Right atrium auricular region (tissue), 2 donors: ENCODE results near the gene TMEM132A. TPM values are rescaled to one million over a fixed set of nuclear protein-coding genes. Genes with fewer than 3 reads are reported as not detected.

Experiments used
- DNase-seq: peaks from one replicate; pipeline ENCODE4 v3.0.0-alpha.2; 2019; ENCODE audit warnings: low spot score
- H3K27ac ChIP-seq, 2 donors: fragments of 200-600 bp; sonication (generic); 1 replicate in 1 of 2; 2 replicates in 1 of 2; pipeline ENCODE4 v1.5.1; 2016 to 2019
- H3K27me3 ChIP-seq, 2 donors: fragments of 200-600 bp; sonication (generic); one replicate each; pipeline versions ENCODE4 v1.5.1 to v1.6.0; 2017 to 2019
- H3K36me3 ChIP-seq: fragments of 200-600 bp; sonication (generic); one replicate; pipeline ENCODE4 v1.5.1; 2016
- H3K4me1 ChIP-seq, 2 donors: fragments of 200-600 bp; sonication (generic); one replicate each; pipeline versions ENCODE4 v1.5.1 to v1.6.0; 2017 to 2019
- H3K4me3 ChIP-seq, 2 donors: fragments of 200-600 bp; sonication (generic); 1 replicate in 1 of 2; 2 replicates in 1 of 2; pipeline ENCODE4 v1.5.1; 2017 to 2019; ENCODE audit warnings: mild to moderate bottlenecking in 1 of 2, moderate library complexity in 1 of 2
- H3K9me3 ChIP-seq, 2 donors: fragments of 200-600 bp; sonication (generic); one replicate each; pipeline ENCODE4 v1.5.1; 2019
- total RNA-seq, 2 donors: library from RNA; depleted of rRNA; stranded (reverse); fragments of >200 nt; gene quantifications; one replicate each; pipeline ENCODE4 v1.1.0, GENCODE V29; 2016
- TF ChIP-seq, protein P1 (sequence below), 2 donors: fragments of 200-600 bp; sonication (generic); IDR thresholded peaks; one replicate each; pipeline ENCODE4 v1.5.1; 2019; ENCODE audit warnings: antibody characterized with exemption in 2 of 2

The TMEM132A gene
- total RNA-seq, 2 donors from 2014 or later = 7.5 to 8.4 TPM

- H3K36me3 ChIP-seq = peaks cover 30% of the 10 kb centered on the region
- no peaks in the 10 kb centered on the region for H3K9me3 ChIP-seq
- H3K27ac ChIP-seq = peak overlapping the region in 1 of 2 donors; percentile 66
- TF ChIP-seq, protein P1, sequence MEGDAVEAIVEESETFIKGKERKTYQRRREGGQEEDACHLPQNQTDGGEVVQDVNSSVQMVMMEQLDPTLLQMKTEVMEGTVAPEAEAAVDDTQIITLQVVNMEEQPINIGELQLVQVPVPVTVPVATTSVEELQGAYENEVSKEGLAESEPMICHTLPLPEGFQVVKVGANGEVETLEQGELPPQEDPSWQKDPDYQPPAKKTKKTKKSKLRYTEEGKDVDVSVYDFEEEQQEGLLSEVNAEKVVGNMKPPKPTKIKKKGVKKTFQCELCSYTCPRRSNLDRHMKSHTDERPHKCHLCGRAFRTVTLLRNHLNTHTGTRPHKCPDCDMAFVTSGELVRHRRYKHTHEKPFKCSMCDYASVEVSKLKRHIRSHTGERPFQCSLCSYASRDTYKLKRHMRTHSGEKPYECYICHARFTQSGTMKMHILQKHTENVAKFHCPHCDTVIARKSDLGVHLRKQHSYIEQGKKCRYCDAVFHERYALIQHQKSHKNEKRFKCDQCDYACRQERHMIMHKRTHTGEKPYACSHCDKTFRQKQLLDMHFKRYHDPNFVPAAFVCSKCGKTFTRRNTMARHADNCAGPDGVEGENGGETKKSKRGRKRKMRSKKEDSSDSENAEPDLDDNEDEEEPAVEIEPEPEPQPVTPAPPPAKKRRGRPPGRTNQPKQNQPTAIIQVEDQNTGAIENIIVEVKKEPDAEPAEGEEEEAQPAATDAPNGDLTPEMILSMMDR (IDR thresholded peaks at IDR 0.05) = no peak
- no peak for DNase-seq
- H3K27me3 ChIP-seq = peaks cover 0 to 5% of the 10 kb centered on the region in 2 donors
- H3K4me1 ChIP-seq = peaks cover 0 to 24% of the 10 kb centered on the region in 2 donors
- peak overlapping the region; percentile 54 to 78 for H3K4me3 ChIP-seq
Observed at GRCh38 chr11:60924906-60925853, 920 bp downstream of the TMEM132A start.

GRCh38 chr11:60925868-60926267 is 1.6 kb downstream of the TMEM132A start:
- Histone ChIP-seq H3K27ac (no peak overlapping the region), H3K9me3 (no peaks in the 10 kb centered on the region), H3K4me1 (peaks cover 0 to 23% of the 10 kb centered on the region in 2 donors), H3K27me3 (peaks cover 0 to 5% of the 10 kb centered on the region in 2 donors), H3K36me3 (peaks cover 23% of the 10 kb centered on the region), H3K4me3 (no peak overlapping the region)
- DNase-seq = no peak
- TF ChIP-seq, protein P1 (IDR thresholded peaks at IDR 0.05) = no peak

- no peak overlapping the region for H3K27ac ChIP-seq
- TF ChIP-seq, protein P1 (IDR thresholded peaks at IDR 0.05) = no peak
Observed at GRCh38 chr11:60926500-60926899, 2.2 kb downstream of the TMEM132A start.

GRCh38 chr11:60927061-60927592 is 2.9 kb downstream of the TMEM132A start:
- Histone ChIP-seq H3K4me3 (no peak overlapping the region), H3K36me3 (peaks cover 10% of the 10 kb centered on the region), H3K9me3 (no peaks in the 10 kb centered on the region), H3K27ac (no peak overlapping the region), H3K27me3 (peaks cover 0 to 5% of the 10 kb centered on the region in 2 donors), H3K4me1 (peaks cover 0 to 23% of the 10 kb centered on the region in 2 donors)
- DNase-seq = no peak
- TF ChIP-seq, protein P1 (IDR thresholded peaks at IDR 0.05) = no peak

More at GRCh38 chr11:60926500-60926899, 2.2 kb downstream of the TMEM132A start:
- no peak for DNase-seq
- Histone ChIP-seq H3K27me3 (peaks cover 0 to 5% of the 10 kb centered on the region in 2 donors), H3K4me1 (peaks cover 0 to 23% of the 10 kb centered on the region in 2 donors), H3K9me3 (no peaks in the 10 kb centered on the region), H3K4me3 (no peak overlapping the region), H3K36me3 (peaks cover 16% of the 10 kb centered on the region)

DNA sequence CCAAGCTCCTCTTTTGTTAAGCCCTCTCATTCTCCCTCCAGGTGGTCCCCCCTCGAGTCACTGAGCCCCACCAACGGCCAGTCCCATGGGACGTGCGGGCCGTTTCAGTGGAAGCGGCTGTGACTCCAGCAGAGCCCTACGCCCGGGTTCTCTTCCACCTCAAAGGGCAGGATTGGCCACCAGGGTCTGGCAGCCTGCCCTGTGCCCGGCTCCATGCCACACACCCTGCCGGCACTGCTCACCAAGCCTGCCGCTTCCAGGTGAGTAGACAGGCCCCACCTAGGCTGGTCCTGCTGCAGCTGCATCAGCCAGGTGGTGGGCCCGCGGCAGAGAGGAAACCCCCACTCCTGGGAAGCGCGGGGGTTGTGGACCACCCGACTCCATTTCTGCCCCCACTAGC is 3.3 kb downstream of the TMEM132A start:
- no peak for DNase-seq
- H3K4me3 ChIP-seq = no peak overlapping the region
- peaks cover 5% of the 10 kb centered on the region for H3K36me3 ChIP-seq
- H3K4me1 ChIP-seq = peaks cover 0 to 23% of the 10 kb centered on the region in 2 donors
- TF ChIP-seq, protein P1 (IDR thresholded peaks at IDR 0.05) = no peak
- H3K27me3 ChIP-seq = peaks cover 0 to 5% of the 10 kb centered on the region in 2 donors
- H3K27ac ChIP-seq = no peak overlapping the region
- H3K9me3 ChIP-seq = no peaks in the 10 kb centered on the region
